ENCODE data around the gene SPTB. TPM values are rescaled to one million over a fixed set of nuclear protein-coding genes. Genes with fewer than 3 reads are reported as not detected.

Gene SPTB
- total RNA-seq, 1 experiment from 2014 or later, result 0.43 TPM

DNA sequence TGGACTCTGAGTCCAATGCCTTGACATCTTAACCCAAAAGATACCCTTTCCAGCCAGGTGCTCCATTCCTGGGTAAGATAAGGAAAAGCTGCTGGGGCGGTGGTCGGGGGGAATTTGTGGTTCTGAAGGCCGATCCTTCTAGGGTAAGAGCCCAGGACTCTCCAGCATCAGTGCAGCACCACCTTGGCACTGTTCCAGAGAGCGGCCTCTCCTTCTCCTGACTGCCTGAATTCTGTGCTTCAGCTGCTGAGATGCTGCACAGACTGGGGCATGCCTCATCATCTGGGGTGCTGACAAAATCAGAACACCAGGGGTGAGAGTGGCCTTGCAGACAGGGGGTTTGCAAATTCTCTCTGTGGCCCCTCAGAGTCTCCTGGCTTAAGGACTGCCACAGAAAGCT lies 87.5 kb downstream of the SPTB start:
- H3K4me1 ChIP-seq (ENCODE audit: insufficient read depth, low read length, poor library complexity, severe bottlenecking), result no peaks in the 10 kb centered on the region
- H3K36me3 ChIP-seq (ENCODE audit: insufficient read depth, low read length, poor library complexity, severe bottlenecking), result no peaks in the 10 kb centered on the region
- TF ChIP-seq EZH2 (IDR thresholded peaks at IDR 0.05; ENCODE audit: borderline replicate concordance, low read depth, low read length, poor library complexity, severe bottlenecking) (no peak), CTCF (conservative IDR thresholded peaks at IDR 0.05; ENCODE audit: low read depth, low read length) (no peak)
- no peak overlapping the region for H3K27ac ChIP-seq (ENCODE audit: low read depth, low read length, poor library complexity, severe bottlenecking)
- no TSS peak for BruUV-seq (replicated peaks)
- intact Hi-C loops (cut with micrococcal nuclease; ENCODE audit: unreplicated experiment), result no loop called here
- POLR2A ChIA-PET (ENCODE audit: low non-redundant PET), result no interaction called here
- H3K4me3 ChIP-seq (ENCODE audit: low read depth, low read length, poor library complexity, severe bottlenecking), result no peak overlapping the region
- DNase-seq (ENCODE audit: low spot score), result no peak
- CTCF ChIA-PET, result no interaction called here
- H3K9me3 ChIP-seq (ENCODE audit: low read depth, low read length, poor library complexity, severe bottlenecking), result no peaks in the 10 kb centered on the region
- H3K27me3 ChIP-seq (replicated peaks; ENCODE audit: insufficient read depth, low read depth, low read length, poor library complexity), result no peaks in the 10 kb centered on the region

DNA sequence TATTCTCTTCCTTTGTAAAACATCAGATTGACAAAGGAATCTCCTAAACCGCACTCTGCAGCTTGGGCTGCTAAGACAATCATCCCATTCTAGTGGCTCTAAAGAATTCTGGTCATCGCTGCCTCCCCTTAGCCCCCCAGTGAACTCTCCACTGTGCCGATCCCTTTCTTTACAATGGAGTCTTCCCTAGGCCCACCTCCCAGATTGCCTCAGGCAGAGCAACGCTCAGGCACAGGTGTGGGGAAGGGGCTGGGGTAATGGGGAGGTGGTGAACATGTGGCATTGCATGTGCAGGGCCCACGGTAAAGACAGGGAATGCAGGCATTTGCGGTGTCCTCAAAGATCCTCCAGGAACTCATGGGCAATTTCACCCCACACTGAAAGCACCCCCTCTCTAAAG lies 89.2 kb downstream of the SPTB start:
- ChIA-PET CTCF (interaction anchor here (0.6 kb wide), 1 partner anchor 100 kb away, joined by 6 read pairs; no protein-coding TSS in a partner anchor), POLR2A (ENCODE audit: low non-redundant PET) (no interaction called here)
- no TSS peak for BruUV-seq (replicated peaks)
- intact Hi-C loops (cut with micrococcal nuclease; ENCODE audit: unreplicated experiment), result no loop called here
- Histone ChIP-seq H3K27ac (ENCODE audit: low read depth, low read length, poor library complexity, severe bottlenecking) (no peak overlapping the region), H3K4me3 (ENCODE audit: low read depth, low read length, poor library complexity, severe bottlenecking) (no peak overlapping the region), H3K36me3 (ENCODE audit: insufficient read depth, low read length, poor library complexity, severe bottlenecking) (no peaks in the 10 kb centered on the region), H3K9me3 (ENCODE audit: low read depth, low read length, poor library complexity, severe bottlenecking) (no peaks in the 10 kb centered on the region), H3K4me1 (ENCODE audit: insufficient read depth, low read length, poor library complexity, severe bottlenecking) (no peaks in the 10 kb centered on the region), H3K27me3 (replicated peaks; ENCODE audit: insufficient read depth, low read depth, low read length, poor library complexity) (no peaks in the 10 kb centered on the region)
- DNase-seq (ENCODE audit: low spot score), result no peak
- TF ChIP-seq EZH2 (IDR thresholded peaks at IDR 0.05; ENCODE audit: borderline replicate concordance, low read depth, low read length, poor library complexity, severe bottlenecking) (no peak), CTCF (conservative IDR thresholded peaks at IDR 0.05; ENCODE audit: low read depth, low read length) (no peak)

DNA sequence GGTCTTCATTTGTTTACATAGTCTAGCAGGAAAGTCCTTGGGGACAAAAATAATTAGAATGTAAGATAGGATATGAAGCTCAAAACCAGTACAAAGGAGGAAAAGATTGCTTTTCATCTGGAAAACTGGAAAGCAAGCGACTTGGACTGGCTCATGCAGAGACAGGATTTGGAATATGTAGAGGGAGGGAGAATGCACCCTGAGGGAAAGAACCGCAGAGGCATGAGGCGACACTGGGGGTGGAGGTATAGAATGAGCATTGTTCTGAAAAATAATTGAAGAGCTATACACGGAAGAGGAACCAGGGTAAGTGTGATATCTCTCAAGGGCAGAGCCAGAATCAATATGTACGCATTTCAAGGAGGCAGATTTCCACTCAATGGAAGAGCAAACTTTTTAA lies 90.0 kb downstream of the SPTB start:
- Histone ChIP-seq H3K36me3 (ENCODE audit: insufficient read depth, low read length, poor library complexity, severe bottlenecking) (no peaks in the 10 kb centered on the region), H3K4me1 (ENCODE audit: insufficient read depth, low read length, poor library complexity, severe bottlenecking) (no peaks in the 10 kb centered on the region), H3K27ac (ENCODE audit: low read depth, low read length, poor library complexity, severe bottlenecking) (no peak overlapping the region), H3K27me3 (replicated peaks; ENCODE audit: insufficient read depth, low read depth, low read length, poor library complexity) (no peaks in the 10 kb centered on the region), H3K9me3 (ENCODE audit: low read depth, low read length, poor library complexity, severe bottlenecking) (no peaks in the 10 kb centered on the region), H3K4me3 (ENCODE audit: low read depth, low read length, poor library complexity, severe bottlenecking) (no peak overlapping the region)
- no peak for TF ChIP-seq CTCF (conservative IDR thresholded peaks at IDR 0.05; ENCODE audit: low read depth, low read length)
- TF ChIP-seq EZH2 (IDR thresholded peaks at IDR 0.05; ENCODE audit: borderline replicate concordance, low read depth, low read length, poor library complexity, severe bottlenecking), result no peak
- DNase-seq (ENCODE audit: low spot score), result no peak
- intact Hi-C loops (cut with micrococcal nuclease; ENCODE audit: unreplicated experiment), result no loop called here
- CTCF ChIA-PET, result no interaction called here
- BruUV-seq (replicated peaks), result no TSS peak
- POLR2A ChIA-PET (ENCODE audit: low non-redundant PET), result no interaction called here
